ENCODE measurements around the gene SHANK2.
"Not testable (repeated sequence)": the region's sequence is repeated elsewhere in the genome, so short reads cannot be mapped to it uniquely, and the experiment has no call there.

Gene SHANK2

DNA sequence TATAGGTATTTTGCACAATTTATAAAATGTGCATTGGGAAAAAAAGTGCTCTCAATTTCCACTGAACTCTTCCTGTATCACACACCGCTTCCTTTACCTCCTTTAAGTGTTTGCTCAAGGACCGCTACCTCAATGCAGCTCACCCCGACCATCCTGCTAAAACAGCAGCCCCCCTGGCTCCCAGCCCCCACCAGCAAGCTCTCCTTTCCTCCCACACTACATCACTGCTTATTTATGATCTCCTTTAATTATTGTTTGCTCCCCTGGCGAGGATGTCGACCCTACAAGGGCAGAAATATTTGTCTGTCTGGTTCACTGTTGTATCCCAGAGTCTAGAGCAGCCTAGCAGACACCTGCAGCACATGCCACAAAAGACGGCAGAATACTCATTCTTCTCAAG lies 10.0 kb downstream of the SHANK2 start:
- DNase-seq, result no peak

DNA sequence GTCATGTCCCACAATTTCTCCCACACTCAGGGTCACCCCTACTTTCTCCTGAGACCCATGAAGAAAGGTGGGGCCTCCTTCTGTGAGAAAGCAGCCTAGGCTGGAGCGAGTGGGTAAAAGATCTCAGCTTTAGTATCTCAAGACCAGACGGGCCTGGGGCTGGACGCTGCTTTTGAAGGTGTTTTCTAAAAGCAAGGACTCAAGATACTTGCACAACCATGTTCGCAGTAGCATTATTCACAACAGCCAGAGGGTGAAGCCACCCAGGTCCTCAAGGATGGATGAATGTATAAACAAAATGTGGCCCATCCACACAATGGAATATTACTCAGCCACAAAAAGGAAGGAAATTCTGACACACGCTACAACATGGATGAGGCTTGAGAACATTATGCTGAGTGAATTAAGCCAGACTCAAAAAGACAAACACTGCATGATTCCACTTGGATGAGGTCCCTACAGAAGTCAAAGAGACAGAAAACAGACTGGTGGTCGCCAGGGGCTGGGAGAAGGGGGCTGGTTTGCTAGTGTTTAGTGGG lies 10.6 kb downstream of the SHANK2 start:
- no peak for DNase-seq

DNA sequence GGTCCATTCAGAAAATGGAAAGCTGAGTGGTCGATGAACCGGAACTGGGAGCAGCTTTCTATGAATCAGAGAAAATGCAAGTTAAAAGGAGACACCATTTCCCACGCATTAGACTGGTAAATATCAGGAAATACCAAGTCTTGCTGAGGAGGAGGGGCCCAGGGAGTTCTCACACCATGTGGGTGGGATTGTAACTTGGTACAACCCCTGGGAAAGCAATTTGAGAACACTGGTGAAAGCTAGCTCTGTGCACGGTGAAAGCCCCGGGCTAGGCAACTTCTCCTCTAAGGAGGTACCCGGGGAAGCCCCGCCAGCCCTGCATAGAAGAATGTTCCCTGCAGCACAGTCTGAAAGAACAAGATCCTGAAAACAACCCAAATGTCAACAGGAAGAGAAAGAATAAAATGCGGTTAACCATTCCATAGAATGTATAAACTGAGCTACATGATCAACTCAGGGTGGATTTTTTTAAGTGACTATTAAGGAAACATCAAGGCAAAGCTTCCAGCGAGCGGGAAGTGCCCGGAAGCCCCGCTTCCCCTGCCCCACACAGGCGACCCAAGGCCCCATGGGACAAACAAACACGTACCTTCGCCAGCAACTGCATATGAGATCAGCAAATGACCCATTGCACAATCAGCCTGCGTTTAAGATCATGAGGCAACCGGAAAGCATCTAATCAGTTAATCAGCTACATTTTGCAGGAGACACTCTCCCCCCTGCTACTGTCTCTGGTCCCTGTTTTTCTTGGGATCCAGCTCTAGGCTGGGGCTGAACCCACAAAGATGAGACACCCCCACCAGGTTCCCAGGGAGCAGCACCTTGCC lies 11.3 kb downstream of the SHANK2 start:
- peak; percentile 36 for DNase-seq

DNA sequence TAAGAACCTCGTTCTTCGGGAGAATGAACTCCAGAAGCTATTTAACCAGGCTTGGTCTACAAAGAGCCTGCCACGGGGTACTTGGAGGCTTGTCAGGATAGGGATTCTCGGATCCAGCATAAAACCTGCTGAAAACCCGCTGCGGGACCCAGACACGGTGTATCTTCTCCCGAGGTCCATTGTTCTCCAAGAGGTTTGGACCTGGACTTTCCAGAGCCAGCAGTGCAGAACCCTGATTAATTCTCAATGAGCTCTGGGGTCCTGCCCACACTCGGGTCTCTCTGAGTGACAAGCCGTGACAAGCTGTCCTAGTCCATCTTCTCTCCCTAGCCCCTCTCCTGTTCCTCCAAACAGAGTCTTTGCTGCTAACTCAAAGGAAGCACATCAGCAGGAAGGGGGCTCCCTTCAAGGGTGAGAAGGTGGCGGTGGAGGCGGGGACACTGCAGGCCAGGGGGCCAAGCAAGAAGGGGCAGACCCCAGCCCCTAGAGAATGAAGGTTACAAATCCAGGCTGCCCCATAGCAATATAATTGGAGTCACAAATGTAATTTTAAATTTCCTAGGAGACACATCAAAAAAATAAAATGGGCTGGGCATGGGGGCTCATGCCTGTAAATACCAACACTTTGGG lies 12.2 kb downstream of the SHANK2 start:
- DNase-seq, result no peak

DNA sequence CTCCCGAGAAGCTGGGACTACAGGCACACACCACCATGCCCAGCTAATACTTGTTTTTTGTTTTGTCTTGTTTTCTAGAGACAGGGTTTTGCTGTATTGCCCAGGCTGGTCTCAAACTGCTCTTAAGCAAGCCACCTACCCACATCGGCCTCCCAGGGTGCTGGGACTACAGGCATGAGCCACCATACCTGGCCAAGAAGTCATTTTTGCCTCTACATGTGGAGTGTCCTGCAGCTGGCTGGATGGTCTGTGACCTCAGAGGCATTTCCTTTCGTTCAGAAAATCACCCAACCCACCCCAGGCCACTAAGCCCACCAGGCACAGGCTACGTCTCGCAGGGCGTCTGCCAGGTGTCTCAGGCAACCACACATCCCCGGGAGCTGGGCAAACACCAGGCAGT lies 12.8 kb downstream of the SHANK2 start:
- no peak for DNase-seq

DNA sequence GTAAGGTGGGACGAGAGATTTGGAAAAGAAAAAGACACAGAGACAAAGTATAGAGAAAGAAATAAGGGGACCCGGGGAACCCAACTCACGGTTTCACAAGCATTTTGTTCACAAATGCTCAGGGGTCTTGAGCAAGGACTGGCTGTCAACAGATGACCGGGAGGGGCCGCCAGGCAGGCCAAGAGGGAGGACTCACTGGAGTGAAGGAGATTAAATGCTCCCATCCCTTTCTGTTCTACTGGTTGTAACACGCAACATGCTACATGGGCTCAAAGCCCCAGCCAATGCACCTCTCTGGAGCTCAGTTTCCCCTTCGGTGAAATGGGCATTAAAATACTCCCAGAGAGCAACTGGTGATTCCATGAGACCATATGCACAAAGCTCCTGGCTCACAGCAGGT lies 13.4 kb downstream of the SHANK2 start:
- DNase-seq, result no peak

DNA sequence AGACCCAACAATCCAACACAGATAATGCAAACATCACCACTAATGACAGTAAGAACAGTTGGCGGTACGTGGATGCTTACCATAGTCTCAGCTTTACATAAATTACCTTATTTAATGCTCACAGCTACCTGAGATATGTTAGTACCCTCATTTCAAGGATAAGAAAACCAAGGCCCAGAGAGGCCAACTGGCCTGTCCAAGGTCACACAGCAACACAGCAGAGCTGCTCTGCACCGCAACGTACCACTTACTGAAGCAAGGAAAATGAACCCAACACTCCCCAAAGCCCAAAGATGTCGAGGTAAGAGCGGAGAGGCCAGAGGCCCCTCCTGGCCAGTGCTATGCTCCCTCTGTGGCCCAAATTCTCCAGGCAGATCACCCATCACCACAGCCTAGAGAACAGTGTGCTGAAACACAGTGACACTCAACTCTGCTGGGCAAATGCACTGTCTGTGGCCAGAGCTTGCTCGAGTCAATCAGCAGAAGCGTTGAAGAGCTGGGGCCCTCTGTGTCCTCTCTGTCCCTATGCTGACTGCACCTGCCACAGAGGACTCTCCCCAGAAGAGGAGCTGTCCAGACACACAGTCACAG lies 14.0 kb downstream of the SHANK2 start:
- DNase-seq, result no peak

DNA sequence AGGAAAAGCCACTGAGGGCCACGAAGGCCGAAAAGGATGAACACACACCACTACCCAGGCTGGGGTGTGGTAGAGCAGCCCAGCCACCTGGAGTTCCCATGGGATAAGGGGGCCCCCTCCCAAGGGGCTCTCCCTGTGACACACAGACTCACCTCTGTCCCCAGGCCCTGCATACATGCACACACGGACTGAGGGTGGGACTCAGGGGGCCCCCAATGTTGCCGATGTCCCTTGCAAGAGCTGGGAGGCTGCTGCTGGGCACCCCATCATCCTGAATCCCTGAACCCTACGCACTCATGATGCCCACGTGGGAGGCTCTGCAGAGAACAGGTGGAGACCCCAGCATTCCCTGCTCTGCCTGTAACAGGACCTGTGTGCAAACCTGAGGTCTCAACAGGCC lies 14.5 kb downstream of the SHANK2 start:
- DNase-seq, result no peak

DNA sequence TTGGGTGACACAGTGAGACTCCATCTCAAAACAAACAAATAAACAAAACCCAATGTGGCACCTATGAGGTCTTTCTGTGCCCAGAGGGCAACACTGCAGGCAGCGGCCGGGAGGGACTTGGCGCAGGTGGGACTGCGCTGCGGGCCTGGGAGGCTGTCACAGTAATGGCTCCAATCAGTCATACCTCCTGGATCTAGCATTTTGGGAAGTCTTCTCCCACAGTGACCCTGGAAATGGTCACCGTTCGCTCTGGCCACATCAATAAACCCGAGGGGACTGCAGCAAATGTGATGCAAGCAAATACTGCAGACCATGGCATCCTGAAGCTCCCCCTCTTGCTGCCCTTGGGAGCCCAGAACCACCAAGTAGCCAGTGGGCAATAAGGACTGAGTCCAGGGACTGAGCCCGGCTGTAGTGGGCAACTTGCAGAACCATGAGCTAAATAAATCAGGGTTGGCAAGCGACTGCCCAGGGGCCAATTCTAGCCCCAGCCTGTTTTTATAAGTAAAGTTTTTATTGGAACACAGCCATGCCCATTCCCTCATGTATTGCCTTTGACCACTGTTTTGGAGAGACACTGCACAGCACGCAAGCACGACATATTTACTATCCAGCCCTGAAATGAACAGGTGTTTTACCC lies 15.4 kb downstream of the SHANK2 start:
- no peak for DNase-seq

DNA sequence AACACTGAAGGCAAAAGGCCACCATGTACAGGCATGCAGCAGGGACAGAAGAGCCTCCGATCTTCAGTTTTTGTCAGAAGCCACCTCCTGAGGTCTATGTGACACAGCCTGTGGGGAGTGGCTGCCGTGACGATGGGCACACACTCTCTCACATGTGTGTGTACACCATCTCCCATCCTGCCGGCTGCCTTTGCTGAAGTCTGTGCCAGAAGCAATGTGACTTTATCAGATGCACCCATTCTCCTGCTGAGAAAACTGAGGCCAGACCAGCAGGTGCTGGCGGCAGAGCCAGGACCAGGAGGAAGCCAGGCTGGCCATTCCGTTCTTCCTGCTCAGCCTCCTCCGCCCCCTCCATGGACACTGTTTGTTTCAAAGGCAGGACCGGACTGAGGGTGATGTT lies 16.7 kb downstream of the SHANK2 start:
- no peak for DNase-seq

DNA sequence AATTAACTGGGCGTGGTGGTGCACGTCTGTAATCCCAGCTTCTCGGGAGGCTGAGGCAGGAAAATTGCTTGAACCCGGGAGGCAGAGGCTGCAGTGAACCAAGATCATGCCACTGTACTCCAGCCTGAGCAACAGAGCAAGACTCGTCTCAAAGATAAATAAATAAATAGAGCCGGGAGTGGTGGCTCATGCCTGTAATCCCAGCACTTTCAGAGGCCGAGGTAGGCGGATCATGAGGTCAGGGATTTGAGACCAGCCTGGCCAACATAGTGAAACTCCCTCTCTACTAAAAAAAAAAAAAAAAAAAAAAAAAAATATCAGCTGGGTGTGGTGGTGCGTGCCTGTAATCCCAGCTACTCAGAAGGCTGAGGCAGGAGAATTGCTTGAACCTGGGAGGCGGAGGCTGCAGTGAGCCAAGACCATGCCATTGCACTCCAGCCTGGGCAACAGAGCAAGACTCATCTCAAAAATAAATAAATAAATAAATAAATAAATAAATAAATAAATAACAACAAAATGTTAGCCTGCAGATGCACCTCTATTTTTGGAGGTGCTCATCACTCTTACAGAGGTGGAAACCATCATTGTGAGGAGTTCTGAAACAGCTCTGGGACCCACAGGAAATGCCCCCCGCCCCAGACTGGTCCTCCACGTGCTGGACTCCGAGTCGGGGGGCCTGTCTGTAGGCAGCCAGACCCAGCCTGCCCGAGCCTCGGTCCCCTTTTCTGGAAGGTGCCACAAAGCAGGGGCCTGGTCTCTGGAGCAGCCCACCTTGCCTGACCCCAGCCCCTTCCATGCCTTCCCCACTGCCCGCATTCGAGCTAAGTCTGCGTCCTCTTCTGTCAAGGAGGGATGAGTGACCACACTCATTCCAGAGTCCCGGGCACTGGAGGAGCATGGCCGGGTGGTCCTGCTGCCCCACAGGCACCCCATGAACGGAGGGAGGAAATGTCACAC lies 18.2 kb downstream of the SHANK2 start:
- not testable (repeated sequence) for DNase-seq

DNA sequence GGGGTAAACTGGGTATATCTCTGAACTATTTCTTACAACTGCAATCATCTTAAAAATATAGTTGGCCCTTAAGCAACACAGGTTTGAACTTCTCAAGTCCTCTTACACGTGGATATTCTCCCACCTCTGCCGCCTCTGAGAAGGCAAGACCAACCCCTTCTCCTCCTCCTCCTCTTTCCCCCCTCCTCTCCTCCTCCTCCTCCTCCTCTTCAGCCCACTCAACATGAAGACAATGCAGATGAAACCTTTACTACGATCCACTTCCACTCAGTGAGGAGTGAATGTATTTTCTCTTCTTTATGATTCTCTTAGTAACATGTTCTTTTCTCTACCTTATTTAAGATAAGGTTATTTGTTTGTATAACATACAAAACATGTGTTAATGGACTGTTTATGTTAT lies 20.0 kb downstream of the SHANK2 start:
- DNase-seq, result no peak

DNA sequence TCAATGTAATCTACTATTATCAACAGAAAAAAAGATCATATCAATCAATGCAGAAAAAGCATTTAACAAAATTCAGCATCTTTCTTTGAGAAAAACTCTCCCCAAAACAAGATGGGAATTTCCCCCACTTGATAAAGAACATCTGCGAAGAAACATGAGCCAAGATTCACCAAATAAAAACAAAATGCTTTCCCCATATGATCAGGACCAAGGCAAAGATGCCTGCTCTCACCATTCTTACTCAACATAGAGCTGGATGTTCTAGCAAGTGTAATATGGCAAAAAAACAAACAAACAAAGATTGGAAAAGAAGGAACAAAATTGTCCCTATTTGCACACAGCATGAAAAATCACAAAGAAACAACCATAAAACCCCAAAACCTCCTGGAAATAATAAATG lies 23.4 kb downstream of the SHANK2 start:
- no peak for DNase-seq

DNA sequence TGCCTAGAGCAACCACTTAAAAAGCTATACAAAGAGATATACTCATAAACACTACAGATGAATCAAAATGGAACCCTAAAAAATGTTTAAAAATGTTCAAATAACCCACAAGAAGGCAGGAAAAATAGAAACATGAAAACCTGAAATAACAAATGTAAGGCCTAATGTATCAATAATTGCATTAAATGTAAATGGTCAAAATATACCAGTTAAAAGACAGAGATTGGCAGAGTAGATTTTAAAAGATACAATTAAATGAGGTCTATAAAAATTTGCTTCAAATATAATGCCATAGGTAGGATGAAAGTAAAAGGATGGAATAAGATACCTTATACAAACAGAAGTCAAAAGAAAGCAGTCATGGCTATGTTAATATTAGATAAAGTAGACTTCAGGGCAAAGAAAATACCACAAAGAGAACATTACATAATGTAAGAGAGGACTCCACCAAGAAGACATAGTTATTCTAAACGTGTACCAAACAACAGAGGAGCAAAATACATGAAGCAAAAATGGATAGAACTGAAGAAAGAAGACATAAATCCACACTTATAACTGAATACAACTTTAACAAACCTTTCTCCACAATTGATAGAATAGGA lies 25.2 kb downstream of the SHANK2 start:
- no peak for DNase-seq

DNA sequence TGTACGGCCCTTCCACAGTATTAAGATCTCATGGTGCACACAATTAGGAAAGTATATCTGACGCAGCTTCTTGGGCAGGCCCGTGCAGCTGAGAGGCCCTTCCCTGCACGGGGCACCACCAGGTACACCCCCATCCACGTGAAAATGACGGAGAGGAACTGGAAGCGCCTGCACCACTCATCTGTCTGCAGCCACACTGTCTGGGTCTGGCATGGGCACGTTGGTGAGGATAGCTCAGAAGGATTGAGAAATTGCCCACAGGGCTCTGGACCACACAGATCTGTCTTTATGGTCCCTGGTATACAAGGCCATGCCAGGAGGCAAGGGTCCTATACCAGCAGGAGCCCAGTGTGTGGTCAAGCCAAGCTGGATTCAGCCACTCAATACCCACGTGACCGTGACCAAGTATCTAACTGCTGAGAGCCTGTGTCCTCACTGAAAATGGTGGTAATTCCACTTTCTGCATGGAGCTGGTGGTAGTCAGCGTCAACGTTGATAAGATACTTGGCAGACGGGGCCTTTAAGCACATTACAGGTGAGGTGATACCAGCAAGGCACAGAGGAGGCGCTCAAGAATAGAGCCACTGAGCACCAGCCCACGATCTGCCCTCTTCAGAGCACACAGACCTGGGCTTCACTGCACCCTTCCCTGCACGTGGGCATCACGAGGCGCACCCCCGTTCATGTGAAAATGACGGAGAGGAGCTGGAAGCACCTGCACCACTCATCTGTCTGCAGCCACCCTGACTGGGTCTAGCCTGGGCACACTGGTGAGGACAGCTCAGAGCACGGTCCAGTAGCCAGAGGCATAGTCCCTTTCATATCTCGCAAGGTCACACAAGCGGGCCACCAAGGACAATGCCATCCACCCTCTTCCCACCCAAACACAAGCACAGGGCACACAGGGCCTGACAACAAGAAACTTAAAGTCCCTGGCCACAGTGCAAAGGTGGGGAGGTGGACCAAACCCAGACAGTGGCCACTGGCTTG lies 28.4 kb downstream of the SHANK2 start:
- DNase-seq, result no peak

DNA sequence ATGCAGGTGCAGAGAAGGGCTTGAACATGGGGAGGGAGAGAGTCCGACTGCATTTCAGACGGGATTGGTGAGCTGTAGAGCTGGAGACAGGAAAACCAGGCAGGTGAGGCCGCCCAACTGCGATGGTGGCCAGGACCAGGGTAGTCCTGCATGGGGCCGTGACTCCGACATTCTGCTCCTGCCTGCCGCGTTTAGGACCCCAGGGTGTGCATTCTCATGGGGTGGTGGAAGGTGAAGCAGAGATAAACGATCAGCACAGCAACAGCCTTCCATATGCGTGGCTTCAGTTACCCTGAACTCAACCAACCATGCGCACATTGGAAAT lies 29.3 kb downstream of the SHANK2 start:
- DNase-seq, result no peak

DNA sequence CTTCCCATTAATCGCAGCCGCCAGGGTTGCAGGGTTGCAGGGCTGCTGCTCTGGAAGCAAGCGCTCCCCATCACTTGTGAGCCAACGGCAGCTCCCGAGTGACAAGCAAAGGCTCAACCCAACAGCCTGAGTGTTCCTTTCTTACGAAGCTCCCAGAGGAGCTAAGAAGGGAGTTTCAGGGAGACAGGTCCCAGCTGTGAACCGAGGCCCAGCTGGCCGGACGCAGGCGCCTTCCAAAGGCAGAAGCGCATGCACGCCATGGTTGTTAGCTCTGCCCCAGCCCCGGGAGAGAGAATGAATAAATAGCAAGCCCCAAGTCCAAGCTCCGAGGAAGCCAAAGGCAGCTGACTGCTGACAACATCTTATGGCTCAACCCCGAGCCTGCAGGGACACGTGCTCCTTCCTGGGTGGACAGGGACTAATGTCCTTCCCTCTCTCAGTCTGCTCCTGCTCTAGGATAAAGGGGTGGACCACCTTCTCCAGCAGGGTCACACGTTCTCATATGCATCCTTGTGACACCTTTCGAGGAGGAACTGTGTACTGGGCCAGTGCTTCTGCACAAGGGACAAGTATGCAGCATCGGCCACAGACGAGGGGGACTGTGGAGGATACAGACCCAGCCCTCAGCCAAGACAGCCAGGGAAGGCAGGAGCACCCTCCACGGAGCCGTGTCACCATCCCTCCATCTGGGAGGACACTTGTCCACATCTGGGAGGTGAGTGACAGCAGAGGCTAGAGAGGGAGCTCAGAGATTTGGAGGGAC lies 29.9 kb downstream of the SHANK2 start:
- no peak for DNase-seq

DNA sequence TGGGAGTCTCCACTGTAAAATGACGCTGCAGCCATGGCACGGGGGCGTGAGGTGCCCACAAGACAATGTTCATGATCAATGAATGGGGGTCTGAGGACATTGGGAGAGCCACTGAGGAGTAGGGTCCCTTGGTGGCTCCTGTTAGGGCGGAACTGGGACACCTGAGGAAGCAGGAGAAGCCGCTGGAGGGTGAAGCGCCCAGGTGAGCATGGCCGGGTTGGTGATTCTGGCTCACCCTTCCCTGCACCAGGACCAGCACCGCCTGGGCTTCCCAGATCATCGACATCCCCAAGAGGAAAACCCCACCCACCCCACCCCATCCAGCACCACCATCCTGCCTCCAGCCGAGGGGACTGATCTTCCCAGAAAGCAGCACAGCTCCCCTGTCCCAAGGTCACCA lies 30.6 kb downstream of the SHANK2 start:
- DNase-seq, result no peak

DNA sequence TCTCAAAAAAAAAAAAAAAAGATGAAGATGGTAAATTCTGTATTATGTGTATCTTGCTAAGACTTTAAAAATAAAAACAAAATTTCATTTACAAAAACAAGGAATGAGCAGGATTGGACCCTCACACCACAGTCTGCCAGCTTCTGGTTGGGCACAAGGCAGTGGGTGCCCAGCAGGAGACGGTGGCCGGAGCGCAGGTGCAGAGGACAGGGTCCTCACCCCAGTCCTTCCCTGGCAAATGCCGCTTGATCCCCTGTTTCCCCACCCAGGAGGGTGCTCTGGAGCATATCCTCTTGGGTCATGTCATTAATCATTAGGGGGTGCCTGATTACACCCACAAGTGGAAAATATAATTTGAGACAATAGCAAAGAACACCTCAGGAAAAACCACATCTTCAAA lies 31.2 kb downstream of the SHANK2 start:
- no peak for DNase-seq

Data from DMS153 (cell line).